ENCODE measurements around the gene STAB1. TPM values are rescaled to one million over a fixed set of nuclear protein-coding genes. Genes with fewer than 3 reads are reported as not detected.

STAB1 gene
- polyA plus RNA-seq, 2 of the 4 experiments (the other 2 are of a cell fraction) = not detected

- FAIRE-seq = no peak
- no peak overlapping the region for H3K4me3 ChIP-seq
- H3K4me1 ChIP-seq = no peaks in the 10 kb centered on the region
- 94% methylated on average over 13 of the region's 16 CpGs for WGBS (ENCODE audit: missing lambda C conversion rate)
- TF ChIP-seq GATA3 (IDR thresholded peaks at IDR 0.05; ENCODE audit: borderline replicate concordance) = no peak
- no peak for TF ChIP-seq NPAS2 (CRISPR knock-in tag; IDR thresholded peaks at IDR 0.05; ENCODE audit: borderline replicate concordance)
- TF ChIP-seq JUN (IDR thresholded peaks at IDR 0.05) = no peak
- TF ChIP-seq POLR2A (IDR thresholded peaks at IDR 0.05; ENCODE audit: low read length) = no peak
- TF ChIP-seq CBX8 (IDR thresholded peaks at IDR 0.05) = no peak
- TF ChIP-seq, protein P1, sequence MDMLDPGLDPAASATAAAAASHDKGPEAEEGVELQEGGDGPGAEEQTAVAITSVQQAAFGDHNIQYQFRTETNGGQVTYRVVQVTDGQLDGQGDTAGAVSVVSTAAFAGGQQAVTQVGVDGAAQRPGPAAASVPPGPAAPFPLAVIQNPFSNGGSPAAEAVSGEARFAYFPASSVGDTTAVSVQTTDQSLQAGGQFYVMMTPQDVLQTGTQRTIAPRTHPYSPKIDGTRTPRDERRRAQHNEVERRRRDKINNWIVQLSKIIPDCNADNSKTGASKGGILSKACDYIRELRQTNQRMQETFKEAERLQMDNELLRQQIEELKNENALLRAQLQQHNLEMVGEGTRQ (IDR thresholded peaks at IDR 0.05) = no peak
- TF ChIP-seq CBX2 (IDR thresholded peaks at IDR 0.05; ENCODE audit: borderline replicate concordance, low read depth) = no peak
- no peak for TF ChIP-seq JUNB (IDR thresholded peaks at IDR 0.05)
- ChIA-PET POLR2A (no interaction called here), CTCF (interaction anchor here (1.3 to 4.3 kb wide), 2 partner anchors 8 to 32 kb away, joined by 3 to 23 read pairs; no protein-coding TSS in a partner anchor)
- H3K4me2 ChIP-seq = no peak overlapping the region
- ATAC-seq = no peak
- no peak for DNase-seq (ENCODE audit: low read depth in 1 of 2, low spot score in 1 of 2)
- no peaks in the 10 kb centered on the region for H3K9me3 ChIP-seq
- no peak overlapping the region for H3K27ac ChIP-seq
Observed at GRCh38 chr3:52479877-52480575, 15.1 kb upstream of the STAB1 start.

DNA sequence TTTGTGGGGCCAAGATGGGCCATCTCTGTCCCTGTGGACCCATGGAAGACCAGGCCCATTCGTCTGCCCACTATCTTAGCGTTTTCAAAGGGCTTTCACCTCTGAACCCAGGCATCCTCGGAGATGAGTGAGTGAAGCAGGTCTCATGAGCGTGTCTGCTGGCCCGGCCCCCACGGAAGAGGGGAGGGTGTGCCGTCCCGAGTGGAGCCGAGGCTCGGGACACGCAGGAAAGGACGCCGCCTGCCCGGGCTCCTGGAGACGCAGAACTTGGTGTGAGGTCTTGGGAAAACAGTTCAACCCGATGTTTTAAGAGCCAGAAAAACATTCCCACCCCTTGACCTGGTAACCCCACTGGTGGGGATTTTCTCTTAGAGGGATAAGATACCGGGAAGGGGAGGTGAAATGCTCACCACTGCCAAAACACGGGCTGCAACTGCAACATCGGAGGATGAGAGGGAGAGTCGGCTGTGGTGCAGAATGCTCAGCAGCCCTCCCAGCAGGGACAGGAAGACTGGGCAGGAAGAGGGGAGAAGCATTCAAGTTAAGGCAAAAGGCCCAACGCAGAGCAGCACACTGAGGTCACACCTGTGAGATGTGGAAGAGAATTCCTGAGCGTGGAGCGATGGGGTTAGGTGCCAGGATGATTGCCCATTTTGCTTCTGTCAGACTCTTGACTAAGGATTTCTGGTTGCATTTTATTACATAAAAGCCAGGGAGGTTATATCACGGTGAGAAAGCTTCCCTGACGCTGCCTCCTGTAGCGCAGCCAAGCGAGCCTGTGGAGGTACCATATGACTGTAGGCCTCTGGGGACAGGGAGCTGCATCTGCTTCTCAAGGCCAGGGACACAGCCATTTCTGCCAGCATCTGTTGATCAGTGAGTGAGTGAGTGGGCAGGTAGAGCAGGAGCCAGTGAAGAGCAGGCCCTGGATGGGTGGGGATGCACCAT lies 14.1 kb upstream of the STAB1 start:
- no peak for ATAC-seq
- no peak overlapping the region for H3K4me2 ChIP-seq
- CTCF ChIA-PET = interaction anchor here (1.1 to 4.3 kb wide), 4 partner anchors 9 to 115 kb away, joined by 3 to 23 read pairs (median 4); no protein-coding TSS in a partner anchor
- 92% methylated on average over 21 of the region's 27 CpGs for WGBS (ENCODE audit: missing lambda C conversion rate)
- TF ChIP-seq TP53 (CRISPR knock-in tag; IDR thresholded peaks at IDR 0.05) (no peak), BHLHE40 (IDR thresholded peaks at IDR 0.05; ENCODE audit: low read depth, low read length) (no peak), HOXB5 (CRISPR knock-in tag; IDR thresholded peaks at IDR 0.05) (no peak), FOSL2 (IDR thresholded peaks at IDR 0.05) (no peak), FOSL2 (CRISPR knock-in tag; IDR thresholded peaks at IDR 0.05) (no peak), CBX2 (IDR thresholded peaks at IDR 0.05; ENCODE audit: borderline replicate concordance, low read depth) (no peak), RCOR1 (IDR thresholded peaks at IDR 0.05; ENCODE audit: low read depth, low read length) (no peak), ATOH8 (CRISPR knock-in tag; IDR thresholded peaks at IDR 0.05; ENCODE audit: low read depth) (no peak), CHD2 (IDR thresholded peaks at IDR 0.05; ENCODE audit: low read length, partially characterized antibody) (no peak), MAFK (IDR thresholded peaks at IDR 0.05; ENCODE audit: partially characterized antibody) (no peak), FOXS1 (CRISPR knock-in tag; IDR thresholded peaks at IDR 0.05) (no peak), PBX3 (IDR thresholded peaks at IDR 0.05) (no peak), JUN (IDR thresholded peaks at IDR 0.05) (no peak), RAD21 (conservative IDR thresholded peaks at IDR 0.05 in 1 of 2, IDR thresholded peaks at IDR 0.05 in 1 of 2) (no peak), CEBPB (IDR thresholded peaks at IDR 0.05) (no peak), E2F6 (IDR thresholded peaks at IDR 0.05; ENCODE audit: borderline replicate concordance, low read depth) (no peak), HEYL (CRISPR knock-in tag; IDR thresholded peaks at IDR 0.05) (no peak), EHF (CRISPR knock-in tag; IDR thresholded peaks at IDR 0.05) (no peak), POLR2AphosphoS2 (conservative IDR thresholded peaks at IDR 0.05; ENCODE audit: low read length) (no peak), TFCP2L1 (CRISPR knock-in tag; IDR thresholded peaks at IDR 0.05) (no peak)
- TF ChIP-seq, protein P2, sequence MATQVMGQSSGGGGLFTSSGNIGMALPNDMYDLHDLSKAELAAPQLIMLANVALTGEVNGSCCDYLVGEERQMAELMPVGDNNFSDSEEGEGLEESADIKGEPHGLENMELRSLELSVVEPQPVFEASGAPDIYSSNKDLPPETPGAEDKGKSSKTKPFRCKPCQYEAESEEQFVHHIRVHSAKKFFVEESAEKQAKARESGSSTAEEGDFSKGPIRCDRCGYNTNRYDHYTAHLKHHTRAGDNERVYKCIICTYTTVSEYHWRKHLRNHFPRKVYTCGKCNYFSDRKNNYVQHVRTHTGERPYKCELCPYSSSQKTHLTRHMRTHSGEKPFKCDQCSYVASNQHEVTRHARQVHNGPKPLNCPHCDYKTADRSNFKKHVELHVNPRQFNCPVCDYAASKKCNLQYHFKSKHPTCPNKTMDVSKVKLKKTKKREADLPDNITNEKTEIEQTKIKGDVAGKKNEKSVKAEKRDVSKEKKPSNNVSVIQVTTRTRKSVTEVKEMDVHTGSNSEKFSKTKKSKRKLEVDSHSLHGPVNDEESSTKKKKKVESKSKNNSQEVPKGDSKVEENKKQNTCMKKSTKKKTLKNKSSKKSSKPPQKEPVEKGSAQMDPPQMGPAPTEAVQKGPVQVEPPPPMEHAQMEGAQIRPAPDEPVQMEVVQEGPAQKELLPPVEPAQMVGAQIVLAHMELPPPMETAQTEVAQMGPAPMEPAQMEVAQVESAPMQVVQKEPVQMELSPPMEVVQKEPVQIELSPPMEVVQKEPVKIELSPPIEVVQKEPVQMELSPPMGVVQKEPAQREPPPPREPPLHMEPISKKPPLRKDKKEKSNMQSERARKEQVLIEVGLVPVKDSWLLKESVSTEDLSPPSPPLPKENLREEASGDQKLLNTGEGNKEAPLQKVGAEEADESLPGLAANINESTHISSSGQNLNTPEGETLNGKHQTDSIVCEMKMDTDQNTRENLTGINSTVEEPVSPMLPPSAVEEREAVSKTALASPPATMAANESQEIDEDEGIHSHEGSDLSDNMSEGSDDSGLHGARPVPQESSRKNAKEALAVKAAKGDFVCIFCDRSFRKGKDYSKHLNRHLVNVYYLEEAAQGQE (IDR thresholded peaks at IDR 0.05) = no peak
- no peak overlapping the region for H3K4me3 ChIP-seq
- no peak overlapping the region for H3K27ac ChIP-seq
- no peak for DNase-seq (ENCODE audit: low read depth in 1 of 2, low spot score in 1 of 2)
- no peak for FAIRE-seq
- no peaks in the 10 kb centered on the region for H3K9me3 ChIP-seq
- no peaks in the 10 kb centered on the region for H3K4me1 ChIP-seq
- POLR2A ChIA-PET = no interaction called here
